Upper lobe of left lung (tissue), 6 donors: ENCODE results near the gene SLC9A9. TPM values are rescaled to one million over a fixed set of nuclear protein-coding genes. Genes with fewer than 3 reads are reported as not detected.

Experiments
- ATAC-seq, 2 donors: fragments of 200-7000 bp; cut with Tn5 transposase; one replicate each; pipeline ENCODE4 v1.9.1; 2022; ENCODE audit warnings: mild to moderate bottlenecking in 2 of 2, moderate library complexity in 2 of 2; ENCODE audit not compliant: low FRiP score in 2 of 2
- DNase-seq, 2 donors: peaks; one replicate each; pipeline ENCODE4 v3.0.0-alpha.2; 2019 to 2020
- H3K27ac ChIP-seq, 4 donors: fragments of 200-600 bp; sonication (generic); one replicate each; pipeline ENCODE4 v1.5.1; 2016 to 2019
- H3K27me3 ChIP-seq, 4 donors: fragments of 200-600 bp; sonication (generic); one replicate each; pipeline ENCODE4 v1.5.1; 2017 to 2019
- H3K36me3 ChIP-seq, 4 donors: fragments of 200-600 bp; sonication (generic); one replicate each; pipeline ENCODE4 v1.5.1; 2016 to 2019
- H3K4me1 ChIP-seq, 4 donors: fragments of 200-600 bp; sonication (generic); one replicate each; pipeline ENCODE4 v1.5.1; 2018 to 2019
- H3K4me3 ChIP-seq, 4 donors: fragments of 200-600 bp; sonication (generic); one replicate each; pipeline ENCODE4 v1.5.1; 2017 to 2019; ENCODE audit warnings: mild to moderate bottlenecking in 2 of 4, moderate library complexity in 1 of 4
- H3K9me3 ChIP-seq, 4 donors: fragments of 200-600 bp; sonication (generic); one replicate each; pipeline ENCODE4 v1.5.1; 2018 to 2019
- EP300 ChIP-seq, 4 donors: sonication (generic); formaldehyde crosslinking; IDR thresholded peaks; one replicate each; pipeline ENCODE4 v1.5.1; 2017; ENCODE audit warnings: antibody characterized with exemption in 4 of 4, control low read depth in 2 of 4
- POLR2A ChIP-seq, 4 donors: fragments of 450-650 bp; IDR thresholded peaks; one replicate each; pipeline ENCODE4 v1.5.1; 2016 to 2017; ENCODE audit warnings: antibody characterized with exemption in 4 of 4, mild to moderate bottlenecking in 2 of 4
- POLR2AphosphoS5 ChIP-seq, 2 donors: sonication (generic); formaldehyde crosslinking; IDR thresholded peaks; one replicate each; pipeline ENCODE4 v1.5.1; 2017; ENCODE audit warnings: antibody characterized with exemption in 2 of 2
- WGBS, 2 donors: methylation state at CpG; one replicate each; pipeline ENCODE4 v1.1.5; 2017 to 2018; 5-methylcytosine and 5-hydroxymethylcytosine counted together
- total RNA-seq, 6 donors: library from RNA; depleted of rRNA in 4 of 6; stranded (reverse); fragments of >200 nt in 4 of 6; gene quantifications; one replicate each; pipeline versions ENCODE4 v1.1.0 to v1.2.1, GENCODE V29; 2016 to 2021
- TF ChIP-seq, protein P1 (sequence below), 6 experiments: fragments of 450-650 bp in 4 of 6; fragments of 200-600 bp in 2 of 6; sonication (generic) in 2 of 6; IDR thresholded peaks; one replicate each; pipeline ENCODE4 v1.5.1; 2016 to 2019; ENCODE audit warnings: antibody characterized with exemption in 6 of 6
- donor health status: DM: no; HTN: no; CAD: no; lungs with moderate emphysema.
- donor health status: DM: no; HTN: yes; CAD: no; lungs with severe emphysema.

SLC9A9 gene
- total RNA-seq, 6 donors from 2014 or later: 4.2 to 20.4 (median 8.7) TPM

DNA sequence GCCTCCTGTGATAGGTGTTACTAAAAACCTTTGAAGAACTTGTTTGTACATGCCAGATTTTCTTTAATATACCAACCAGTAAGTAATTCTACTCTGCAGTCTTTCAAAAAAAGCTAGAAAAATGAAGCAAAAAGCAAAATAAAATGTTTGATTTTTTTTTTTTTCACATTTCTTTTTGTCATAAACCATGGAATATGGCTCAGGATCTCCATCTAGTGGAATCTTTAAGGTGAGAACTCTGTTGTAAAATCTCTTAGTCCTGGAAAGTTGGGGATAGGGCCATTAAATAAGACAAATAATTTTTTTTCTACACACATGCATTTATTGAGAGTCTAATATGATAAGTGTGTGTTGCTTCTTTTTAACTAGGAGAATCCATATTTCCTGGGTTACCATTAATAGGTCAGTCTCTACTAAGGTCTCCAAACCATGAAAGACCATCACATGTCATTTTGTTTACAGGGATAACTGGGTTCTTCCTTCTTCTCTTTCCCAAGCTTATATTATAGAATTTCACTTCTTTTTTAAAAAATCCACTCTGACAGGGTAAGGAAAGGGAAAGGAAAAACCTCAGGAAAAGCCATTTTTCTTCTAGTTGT lies 84.6 kb downstream of the SLC9A9 start:
- Histone ChIP-seq H3K27me3 (no peaks in the 10 kb centered on the region), H3K9me3 (no peaks in the 10 kb centered on the region), H3K4me1 (no peaks in the 10 kb centered on the region), H3K36me3 (no peaks in the 10 kb centered on the region), H3K4me3 (no peak overlapping the region), H3K27ac (no peak overlapping the region)
- DNase-seq (no peak), ATAC-seq (no peak)
- no peak for TF ChIP-seq POLR2A (IDR thresholded peaks at IDR 0.05)
- TF ChIP-seq EP300 (IDR thresholded peaks at IDR 0.05): no peak
- TF ChIP-seq, protein P1, sequence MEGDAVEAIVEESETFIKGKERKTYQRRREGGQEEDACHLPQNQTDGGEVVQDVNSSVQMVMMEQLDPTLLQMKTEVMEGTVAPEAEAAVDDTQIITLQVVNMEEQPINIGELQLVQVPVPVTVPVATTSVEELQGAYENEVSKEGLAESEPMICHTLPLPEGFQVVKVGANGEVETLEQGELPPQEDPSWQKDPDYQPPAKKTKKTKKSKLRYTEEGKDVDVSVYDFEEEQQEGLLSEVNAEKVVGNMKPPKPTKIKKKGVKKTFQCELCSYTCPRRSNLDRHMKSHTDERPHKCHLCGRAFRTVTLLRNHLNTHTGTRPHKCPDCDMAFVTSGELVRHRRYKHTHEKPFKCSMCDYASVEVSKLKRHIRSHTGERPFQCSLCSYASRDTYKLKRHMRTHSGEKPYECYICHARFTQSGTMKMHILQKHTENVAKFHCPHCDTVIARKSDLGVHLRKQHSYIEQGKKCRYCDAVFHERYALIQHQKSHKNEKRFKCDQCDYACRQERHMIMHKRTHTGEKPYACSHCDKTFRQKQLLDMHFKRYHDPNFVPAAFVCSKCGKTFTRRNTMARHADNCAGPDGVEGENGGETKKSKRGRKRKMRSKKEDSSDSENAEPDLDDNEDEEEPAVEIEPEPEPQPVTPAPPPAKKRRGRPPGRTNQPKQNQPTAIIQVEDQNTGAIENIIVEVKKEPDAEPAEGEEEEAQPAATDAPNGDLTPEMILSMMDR (IDR thresholded peaks at IDR 0.05): no peak
- no peak for TF ChIP-seq POLR2AphosphoS5 (IDR thresholded peaks at IDR 0.05)

GRCh38 chr3:143757691-143758090 lies 90.6 kb downstream of the SLC9A9 start:
- H3K27me3 ChIP-seq: no peaks in the 10 kb centered on the region
- DNase-seq (no peak), ATAC-seq (no peak)
- H3K27ac ChIP-seq: no peak overlapping the region
- H3K4me3 ChIP-seq: no peak overlapping the region
- H3K9me3 ChIP-seq: no peaks in the 10 kb centered on the region
- WGBS, 2 donors: 75 to 78% methylated on average over 4 of the region's 4 CpGs
- peaks cover 0 to 7% (median 1%) of the 10 kb centered on the region in 4 donors for H3K4me1 ChIP-seq
- no peak for TF ChIP-seq EP300 (IDR thresholded peaks at IDR 0.05)
- no peaks in the 10 kb centered on the region for H3K36me3 ChIP-seq

- ATAC-seq: no peak
- Histone ChIP-seq H3K4me1 (peaks cover 10 to 17% (median 15%) of the 10 kb centered on the region in 4 donors), H3K27me3 (no peaks in the 10 kb centered on the region), H3K9me3 (no peaks in the 10 kb centered on the region), H3K4me3 (no peak overlapping the region), H3K36me3 (no peaks in the 10 kb centered on the region), H3K27ac (no peak overlapping the region)
- TF ChIP-seq POLR2AphosphoS5 (IDR thresholded peaks at IDR 0.05) (no peak), POLR2A (IDR thresholded peaks at IDR 0.05) (no peak)
- TF ChIP-seq, protein P1 (IDR thresholded peaks at IDR 0.05): no peak
- 83 to 94% methylated on average over 2 of the region's 2 CpGs for WGBS, 2 donors
- no peak for DNase-seq
These were observed 92.3 kb downstream of the SLC9A9 start for GRCh38 chr3:143755978-143756377.

DNA sequence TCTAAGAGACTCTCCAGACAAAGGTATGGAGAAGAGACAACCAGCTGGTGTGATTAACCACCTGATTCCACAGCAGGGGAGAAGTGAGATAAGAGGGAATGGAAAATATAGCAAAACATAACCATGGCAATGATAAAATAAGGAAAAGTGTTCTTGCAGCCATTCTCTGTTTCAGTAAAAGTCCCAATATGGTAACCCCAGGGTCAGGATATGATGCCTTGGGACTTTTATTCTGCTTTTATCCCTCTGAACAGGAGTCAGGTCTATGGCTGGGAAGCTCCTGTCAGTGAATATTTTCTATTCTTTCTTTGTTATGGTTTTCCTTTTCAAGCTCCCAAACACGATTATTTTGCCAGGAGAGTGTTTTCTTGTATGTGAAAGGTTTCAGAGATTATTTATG lies 94.2 kb downstream of the SLC9A9 start:
- TF ChIP-seq POLR2AphosphoS5 (IDR thresholded peaks at IDR 0.05): no peak
- TF ChIP-seq POLR2A (IDR thresholded peaks at IDR 0.05): no peak
- TF ChIP-seq EP300 (IDR thresholded peaks at IDR 0.05): no peak
- TF ChIP-seq, protein P1 (IDR thresholded peaks at IDR 0.05): no peak
- no peak overlapping the region for H3K27ac ChIP-seq
- H3K4me1 ChIP-seq: peaks cover 10 to 28% (median 21%) of the 10 kb centered on the region in 4 donors
- H3K9me3 ChIP-seq: no peaks in the 10 kb centered on the region
- 44 to 54% methylated on average over 1 of the region's 1 CpG for WGBS, 2 donors
- no peaks in the 10 kb centered on the region for H3K36me3 ChIP-seq
- no peak overlapping the region for H3K4me3 ChIP-seq
- DNase-seq: no peak
- H3K27me3 ChIP-seq: no peaks in the 10 kb centered on the region
- no peak for ATAC-seq

DNA sequence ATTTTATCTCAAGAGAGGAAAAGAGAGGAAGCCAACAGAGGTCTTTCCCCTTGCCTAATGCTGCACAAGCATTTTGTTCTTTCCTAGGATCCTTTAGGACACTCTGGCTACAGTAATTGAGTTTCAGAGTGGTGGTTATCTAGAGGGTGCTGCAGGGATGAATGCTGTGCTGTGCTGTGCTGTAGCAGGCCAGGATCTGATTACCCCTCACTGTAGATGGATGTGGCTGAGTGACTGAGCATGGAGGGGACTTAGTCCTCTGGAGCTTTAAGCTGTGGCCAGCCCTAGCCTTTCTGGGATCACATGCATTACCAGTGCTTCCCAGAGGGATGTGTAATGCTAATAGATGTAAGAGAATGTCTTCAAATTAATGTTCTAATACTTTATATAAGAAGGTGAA lies 94.8 kb downstream of the SLC9A9 start:
- Histone ChIP-seq H3K4me1 (peaks cover 10 to 28% (median 21%) of the 10 kb centered on the region in 4 donors), H3K27ac (no peak overlapping the region), H3K4me3 (no peak overlapping the region), H3K9me3 (no peaks in the 10 kb centered on the region), H3K27me3 (no peaks in the 10 kb centered on the region), H3K36me3 (no peaks in the 10 kb centered on the region)
- ATAC-seq (peak in 1 of 2 donors; percentile 19), DNase-seq (no peak)
- TF ChIP-seq, protein P1 (IDR thresholded peaks at IDR 0.05): no peak
- no peak for TF ChIP-seq EP300 (IDR thresholded peaks at IDR 0.05)
- TF ChIP-seq POLR2AphosphoS5 (IDR thresholded peaks at IDR 0.05): no peak
- TF ChIP-seq POLR2A (IDR thresholded peaks at IDR 0.05): no peak
